HG03064 (cell line): ENCODE measurements around the gene IL15.
"Not testable (repeated sequence)": the region's sequence is repeated elsewhere in the genome, so short reads cannot be mapped to it uniquely, and the experiment has no call there.

Source experiments
- ATAC-seq: cut with Tn5 transposase; IDR thresholded peaks from one replicate; pipeline ENCODE4 v1.9.1; 2021; ENCODE audit warnings: low read depth; ENCODE audit not compliant: unreplicated experiment

IL15 gene

DNA sequence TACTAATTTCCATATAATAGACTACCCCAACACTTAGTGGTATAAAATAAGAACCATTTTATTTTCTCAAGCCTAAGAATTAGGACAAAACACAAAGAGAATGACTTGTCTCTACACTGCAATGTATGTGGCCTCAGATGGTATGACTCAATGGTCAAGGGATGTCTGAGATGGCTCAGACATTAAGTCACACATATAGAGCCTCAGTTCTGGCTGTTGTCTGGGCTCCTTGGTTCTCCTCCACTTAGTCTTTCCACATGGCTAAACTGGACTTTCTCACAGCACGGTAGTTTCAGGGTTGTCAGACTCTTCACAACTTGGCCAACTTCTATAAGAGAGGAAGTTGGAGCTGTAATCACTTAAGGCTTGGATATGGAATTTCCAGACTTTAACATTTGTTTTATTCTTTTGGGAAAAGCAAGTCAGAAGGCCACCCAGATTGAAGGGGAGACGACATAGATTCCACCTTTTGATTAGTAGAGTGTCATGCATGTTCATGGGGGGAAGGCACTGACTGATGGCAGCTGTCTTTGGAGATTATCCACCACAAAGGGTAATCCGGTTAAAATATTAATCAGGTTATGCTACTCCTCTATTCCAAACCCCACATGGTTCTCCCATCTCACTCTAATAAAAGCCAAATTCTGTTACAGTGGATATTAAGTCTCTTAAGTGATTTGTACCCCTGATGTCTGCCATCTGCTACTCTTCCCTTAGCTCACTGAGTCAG, 9.4 kb downstream of the IL15 start:
- ATAC-seq, result no peak

DNA sequence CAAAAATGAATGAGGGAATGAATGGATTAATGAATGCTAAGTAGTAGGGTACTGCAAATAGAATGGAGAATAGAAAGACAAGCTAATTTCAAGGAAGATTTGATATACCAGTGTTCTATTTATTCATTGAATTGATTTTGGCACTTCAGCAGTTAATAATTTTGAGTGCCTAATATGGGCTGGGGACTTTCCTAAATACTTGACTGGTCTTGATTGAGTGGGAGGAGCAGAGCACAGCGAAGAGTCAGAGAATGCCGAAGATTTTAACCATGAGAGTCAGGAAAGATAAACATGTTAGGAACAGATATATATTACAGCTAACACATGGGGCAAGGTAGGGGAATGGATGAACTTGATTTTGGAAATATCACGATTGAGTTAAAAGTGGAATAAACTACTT, 10.6 kb downstream of the IL15 start:
- ATAC-seq, result no peak

DNA sequence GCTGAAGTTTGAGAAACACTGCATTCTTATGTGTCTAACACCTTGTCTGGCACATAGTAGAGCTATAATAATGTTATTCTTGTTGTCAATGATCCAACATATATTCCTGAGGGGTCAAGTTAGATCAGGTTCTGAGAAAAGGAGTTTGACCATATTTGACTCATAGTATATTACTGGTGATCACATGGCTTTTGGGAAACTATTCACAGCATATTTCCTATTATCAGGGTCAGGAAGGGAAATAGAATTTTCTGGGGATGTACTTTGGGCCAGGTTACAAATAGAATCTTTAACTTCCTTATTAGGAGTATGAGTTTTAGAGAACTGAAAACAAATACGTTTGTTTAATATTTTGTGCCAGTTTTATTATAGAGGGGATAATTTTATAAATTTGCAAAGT, 11.6 kb downstream of the IL15 start:
- ATAC-seq, result no peak

DNA sequence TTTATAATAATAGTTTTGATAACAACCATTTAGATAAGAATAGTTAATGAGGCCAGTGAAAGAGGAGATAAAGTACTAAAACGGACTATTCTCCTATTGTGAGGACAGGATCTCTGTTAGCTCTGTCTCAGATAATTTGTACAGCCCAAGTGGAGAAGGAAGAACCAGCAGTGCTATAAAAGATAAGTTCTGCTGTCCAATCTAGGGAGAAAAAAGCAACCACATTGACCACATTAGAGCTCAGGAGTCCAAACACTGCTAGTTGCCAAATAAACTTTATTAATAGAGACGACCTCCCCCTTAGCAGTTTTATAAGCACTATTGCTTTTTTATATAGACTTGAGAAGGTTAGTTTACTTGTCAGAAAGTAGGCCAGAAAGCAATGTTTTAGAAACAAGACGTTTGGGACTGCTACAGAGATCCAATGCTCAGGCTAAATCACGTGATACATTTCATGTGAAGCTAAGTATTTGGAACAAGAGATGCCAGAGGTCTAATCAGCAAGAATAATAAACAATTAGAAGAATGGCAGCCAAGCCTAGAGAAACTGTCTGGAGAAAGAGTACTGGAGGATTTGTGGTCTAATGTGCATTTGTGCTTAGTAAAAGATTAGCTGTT, 15.9 kb downstream of the IL15 start:
- no peak for ATAC-seq

- ATAC-seq, result no peak
These were observed 17.7 kb downstream of the IL15 start for GRCh38 chr4:141654098-141654497.

DNA sequence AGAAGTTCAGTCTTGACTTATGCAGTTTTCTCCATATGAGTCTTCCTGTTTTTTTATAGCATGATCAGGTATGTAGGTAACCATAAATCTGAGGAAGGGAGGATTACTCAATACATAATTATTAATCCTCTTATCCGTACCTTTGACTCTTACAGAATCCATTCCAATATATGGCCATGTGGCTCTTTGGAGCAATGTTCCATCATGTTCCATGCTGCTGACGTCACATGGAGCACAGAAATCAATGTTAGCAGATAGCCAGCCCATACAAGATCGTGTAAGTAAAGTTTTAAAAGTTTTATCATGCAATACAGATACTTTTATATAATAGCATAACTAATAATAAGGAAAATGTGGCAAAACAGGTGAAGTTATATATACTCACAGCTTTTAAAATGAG, 19.6 kb downstream of the IL15 start:
- ATAC-seq, result no peak

GRCh38 chr4:141657550-141658250, 21.3 kb downstream of the IL15 start:
- ATAC-seq, result no peak

DNA sequence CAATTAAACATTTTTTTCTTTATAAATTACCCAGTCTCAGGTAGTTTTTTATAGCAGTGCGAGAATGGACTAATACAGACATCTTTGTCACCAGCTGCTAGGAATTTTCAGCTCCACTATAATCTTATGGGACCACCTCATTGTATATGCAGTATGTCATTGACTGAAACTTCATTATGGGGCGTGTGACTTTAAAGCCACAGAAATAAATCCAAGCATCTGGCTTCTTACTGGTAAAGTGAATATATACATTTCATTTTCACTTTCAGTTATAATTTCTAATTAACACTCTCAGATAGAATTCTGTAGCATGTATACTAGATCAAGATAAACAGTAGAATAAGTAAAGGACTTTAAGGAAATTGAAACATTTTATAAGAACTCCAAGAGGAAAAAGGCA, 21.9 kb downstream of the IL15 start:
- ATAC-seq, result no peak

- no peak for ATAC-seq
These were observed 23.2 kb downstream of the IL15 start for GRCh38 chr4:141659539-141659938.

- no peak for ATAC-seq
These were observed 24.5 kb downstream of the IL15 start for GRCh38 chr4:141660880-141661279.

DNA sequence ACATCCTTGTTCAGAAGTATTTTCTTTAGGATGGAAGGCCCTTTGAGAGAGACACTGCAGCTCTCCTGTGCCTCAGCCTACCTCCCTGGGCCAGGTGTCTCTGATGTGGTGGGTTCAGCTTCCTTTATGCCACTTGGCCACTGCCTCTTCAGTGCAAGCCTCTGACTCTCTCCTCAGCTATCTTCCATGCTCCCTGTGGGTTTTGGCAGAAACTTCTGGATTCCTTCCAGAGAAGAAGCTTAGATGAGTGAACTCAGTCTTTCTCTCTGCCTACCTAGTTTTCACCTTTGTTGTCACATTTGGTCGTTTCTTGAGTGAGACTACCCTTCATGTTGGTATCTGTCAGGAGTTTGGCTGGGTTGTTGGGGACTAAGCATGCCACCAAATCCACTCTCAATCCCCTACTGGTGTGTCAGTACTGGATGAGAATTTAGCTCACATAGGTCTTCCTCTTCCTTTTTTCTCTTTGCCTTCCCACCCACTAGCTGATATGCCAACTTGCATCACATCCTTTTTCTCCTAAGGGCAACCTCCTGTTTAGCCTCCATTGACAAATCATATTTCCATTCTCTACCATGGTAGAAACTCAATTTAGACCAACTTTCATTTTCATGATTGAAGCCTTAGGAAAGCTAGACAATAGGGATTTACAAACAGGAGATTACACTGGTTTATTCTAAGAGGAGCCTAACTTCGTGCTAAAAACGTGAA, 32.0 kb downstream of the IL15 start:
- no peak for ATAC-seq

GRCh38 chr4:141669501-141669900, 33.1 kb downstream of the IL15 start:
- ATAC-seq, result no peak

DNA sequence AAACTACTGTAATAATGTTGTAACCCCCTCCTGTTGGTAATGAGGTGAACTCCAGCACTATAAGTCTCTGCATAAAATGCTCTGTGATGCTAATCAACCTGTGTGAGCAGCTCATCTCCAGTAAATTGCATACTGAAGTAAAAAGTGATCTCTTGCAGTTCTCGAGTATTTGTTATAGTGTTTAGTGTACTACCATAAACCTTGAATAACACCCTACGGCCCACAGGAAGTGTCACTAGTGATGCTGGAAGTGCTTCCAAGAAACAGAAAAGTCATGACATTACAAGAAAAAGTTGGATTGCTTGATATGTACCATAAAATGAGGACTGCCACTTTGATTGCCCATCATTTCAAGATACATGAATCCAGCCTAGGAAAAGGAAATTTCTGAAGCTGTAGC, 39.0 kb downstream of the IL15 start:
- no peak for ATAC-seq

- ATAC-seq, result no peak
These were observed 39.8 kb downstream of the IL15 start for GRCh38 chr4:141676087-141676670.

DNA sequence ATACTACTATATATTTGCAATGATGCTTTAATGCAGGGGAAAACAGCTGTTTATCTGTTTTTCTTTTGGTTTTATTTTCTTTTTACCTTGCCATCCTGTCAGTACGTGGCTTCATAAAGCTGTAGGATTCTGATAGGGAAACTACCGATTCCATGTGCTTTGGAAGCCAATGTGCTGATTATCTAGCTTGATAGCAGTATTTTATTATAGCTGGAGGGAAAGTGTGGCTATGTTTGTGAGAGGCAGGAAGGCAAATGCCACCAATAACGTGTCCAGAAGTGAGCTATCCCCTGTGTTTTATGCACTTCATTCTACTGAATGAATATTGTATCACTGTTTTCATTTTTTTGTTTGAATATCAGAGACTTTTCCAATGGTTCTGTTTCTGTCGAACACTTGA, 43.7 kb downstream of the IL15 start:
- ATAC-seq, result no peak

DNA sequence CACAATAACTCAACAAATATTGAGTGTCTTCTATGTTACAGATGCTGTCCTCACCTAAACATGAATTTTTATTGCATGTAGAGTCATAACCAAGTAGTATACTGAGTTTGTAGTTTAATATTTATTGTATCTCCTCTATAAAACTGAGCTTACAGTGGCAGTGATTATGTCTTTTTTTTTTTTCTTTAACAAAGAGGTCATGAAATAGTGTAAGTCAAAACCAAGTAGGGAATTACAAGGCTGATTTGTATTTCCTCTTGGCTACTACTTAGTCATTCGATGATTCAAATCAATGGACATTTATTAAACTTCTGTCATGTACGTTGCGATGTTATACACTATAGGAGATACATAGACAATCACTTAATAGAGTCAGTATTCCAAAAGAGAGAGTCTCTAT, 48.4 kb downstream of the IL15 start:
- no peak for ATAC-seq

DNA sequence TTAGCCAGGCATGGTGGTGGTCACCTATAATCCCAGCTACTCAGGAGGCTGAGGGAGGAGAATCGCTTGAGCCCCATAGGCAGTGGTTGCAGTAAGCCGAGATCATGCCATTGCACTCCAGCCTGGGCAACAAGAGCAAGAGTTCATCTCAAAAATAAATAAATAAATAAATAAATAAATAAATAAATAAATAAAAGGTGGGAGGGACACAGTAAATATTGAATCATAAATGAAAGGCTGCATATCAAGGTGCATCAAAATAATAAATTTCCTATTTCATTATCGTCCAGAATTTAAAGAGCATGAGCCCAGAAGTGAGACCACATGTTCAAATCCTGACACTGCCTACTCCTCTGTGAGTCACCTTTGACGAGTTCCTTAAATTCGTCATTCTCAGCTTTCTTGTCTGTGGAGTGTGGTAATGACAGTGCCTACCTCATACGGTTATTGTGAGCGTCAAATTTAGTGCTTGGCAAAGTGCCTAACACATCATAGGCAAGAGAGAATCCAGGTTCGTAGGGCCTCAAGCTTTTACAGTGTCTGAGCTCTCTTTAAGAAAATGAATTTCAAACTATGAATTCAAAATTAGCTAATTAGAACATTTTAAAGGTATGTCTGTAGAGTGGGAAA, 49.9 kb downstream of the IL15 start:
- ATAC-seq, result no peak

DNA sequence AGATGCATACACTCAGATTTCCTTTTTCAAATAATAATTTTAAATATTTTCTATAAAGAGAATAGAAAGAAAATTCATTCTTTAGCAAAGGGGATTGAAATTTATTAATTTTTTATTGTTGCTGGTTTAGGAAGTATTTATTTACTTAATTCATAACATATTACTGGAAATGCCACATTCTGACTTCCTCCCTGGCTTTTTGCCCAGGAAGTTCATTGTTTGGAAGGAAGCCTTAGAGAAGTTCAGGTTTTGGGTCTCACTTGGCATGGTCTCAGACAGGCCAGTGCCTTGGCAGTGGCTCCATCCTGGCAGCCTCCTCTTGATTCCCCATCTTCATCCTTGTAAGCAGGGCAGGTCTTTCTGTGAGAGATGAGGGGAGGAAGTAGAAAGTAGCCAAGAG, 50.5 kb downstream of the IL15 start:
- ATAC-seq, result no peak

DNA sequence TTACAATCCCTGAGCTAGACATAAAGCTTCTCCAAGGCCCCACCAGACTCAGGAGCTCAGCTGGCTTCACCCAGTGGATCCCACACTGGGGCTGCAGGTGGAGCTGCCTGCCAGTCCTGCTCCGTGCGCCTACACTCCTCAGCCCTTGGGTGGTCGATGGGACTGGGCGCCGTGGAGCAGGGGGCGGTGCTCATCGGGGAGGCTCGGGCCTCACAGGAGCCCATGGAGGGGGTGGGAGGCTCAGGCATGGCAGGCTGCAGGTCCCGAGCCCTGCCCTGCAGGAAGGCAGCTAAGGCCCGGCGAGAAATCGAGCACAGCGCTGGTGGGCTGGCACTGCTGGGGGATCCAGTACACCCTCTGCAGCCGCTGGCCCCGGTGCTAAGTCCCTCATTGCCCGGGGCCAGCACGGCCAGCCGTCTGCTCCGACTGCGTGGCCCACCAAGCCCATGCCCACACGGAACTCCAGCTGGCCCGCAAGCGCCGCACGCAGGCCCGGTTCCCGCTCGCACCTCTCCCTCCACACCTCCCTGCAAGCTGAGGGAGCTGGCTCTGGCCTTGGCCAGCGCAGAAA, 53.4 kb downstream of the IL15 start:
- ATAC-seq, result not testable (repeated sequence)

GRCh38 chr4:141691247-141691646, 54.9 kb downstream of the IL15 start:
- not testable (repeated sequence) for ATAC-seq
